SK-N-SH (cell line): ENCODE results near the gene ZNF804A. TPM values are rescaled to one million over a fixed set of nuclear protein-coding genes. Genes with fewer than 3 reads are reported as not detected.

ENCODE experiments used
- CTCF ChIA-PET: fragments of 300-600, 350-600 bp; formaldehyde crosslinking; extraction: SDS; loops from one replicate; lab custom pipeline; 2021; lab: Yijun Ruan, JAX
- POLR2A ChIA-PET: fragments of 350-600 bp; sonication (Branson Sonifier 250); formaldehyde crosslinking; extraction: SDS; loops from one replicate; lab custom pipeline; 2020; ENCODE audit warnings: antibody characterized with exemption, inconsistent platforms; lab: Yijun Ruan, JAX
- DNase-seq: peaks from one replicate; pipeline ENCODE4 v3.0.0; 2012
- H2AFZ ChIP-seq: fragments of 200-600 bp; sonication (generic); 2 replicates; pipeline ENCODE4 v1.8.1; 2016; ENCODE audit warnings: antibody characterized with exemption, mild to moderate bottlenecking, low read depth
- H3F3A ChIP-seq: fragments of 200-600 bp; sonication (generic); replicated peaks from 2 replicates; pipeline ENCODE3; 2016; ENCODE audit warnings: antibody characterized with exemption, mild to moderate bottlenecking; ENCODE audit not compliant: insufficient read depth
- H3K27ac ChIP-seq, 2 experiments: fragments of 200-500 bp in 1 of 2; fragments of 200-600 bp in 1 of 2; sonication (Bioruptor generic) in 1 of 2; sonication (generic), shearing (Covaris generic) in 1 of 2; 2 replicates each; pipeline versions ENCODE4 v1.5.1 to v1.6.1; 2014 to 2016; ENCODE audit warnings: low read depth in 2 of 2, inconsistent platforms in 1 of 2, low read length in 1 of 2, mild to moderate bottlenecking in 1 of 2, mixed read lengths in 1 of 2
- H3K27me3 ChIP-seq: fragments of 200-600 bp; sonication (generic), shearing (Covaris generic); 2 replicates; pipeline ENCODE4 v1.6.1; 2016; ENCODE audit warnings: mixed run types; ENCODE audit not compliant: insufficient read depth
- H3K36me3 ChIP-seq, 2 experiments: fragments of 200-500 bp in 1 of 2; fragments of 200-600 bp in 1 of 2; sonication (Bioruptor generic) in 1 of 2; sonication (generic) in 1 of 2; replicated peaks in 1 of 2; 2 replicates each; pipeline versions ENCODE3 to v1.5.1; 2014 to 2016; ENCODE audit warnings: low read length in 1 of 2, mild to moderate bottlenecking in 1 of 2; ENCODE audit not compliant: insufficient read depth in 2 of 2, control insufficient read depth in 1 of 2
- H3K4me1 ChIP-seq, 2 experiments: fragments of 200-500 bp in 1 of 2; fragments of 200-600 bp in 1 of 2; sonication (Bioruptor generic) in 1 of 2; sonication (generic), shearing (Covaris generic) in 1 of 2; 2 replicates each; pipeline versions ENCODE4 v1.5.1 to v1.6.1; 2014 to 2016; ENCODE audit warnings: low read depth in 1 of 2, low read length in 1 of 2, mixed run types in 1 of 2; ENCODE audit not compliant: insufficient read depth in 2 of 2, control insufficient read depth in 1 of 2
- H3K4me2 ChIP-seq: fragments of 200-600 bp; sonication (generic), shearing (Covaris generic); 2 replicates; pipeline ENCODE4 v1.6.1; 2017; ENCODE audit warnings: mixed run types
- H3K4me3 ChIP-seq, 2 experiments: fragments of 200-500 bp in 1 of 2; fragments of 200-600 bp in 1 of 2; sonication (Bioruptor generic) in 1 of 2; sonication (generic), shearing (Covaris generic) in 1 of 2; 2 replicates each; pipeline versions ENCODE4 v1.5.1 to v1.8.1; 2014 to 2016; ENCODE audit warnings: low read depth in 2 of 2, inconsistent platforms in 1 of 2, low read length in 1 of 2, mild to moderate bottlenecking in 1 of 2, mixed read lengths in 1 of 2, moderate library complexity in 1 of 2
- H3K79me2 ChIP-seq: fragments of 200-600 bp; sonication (generic); 2 replicates; pipeline ENCODE4 v1.8.1; 2017; ENCODE audit warnings: mild to moderate bottlenecking; ENCODE audit not compliant: insufficient read depth
- H3K9ac ChIP-seq: fragments of 200-600 bp; sonication (generic); 2 replicates; pipeline ENCODE4 v1.6.1; 2017; ENCODE audit warnings: mixed run types
- H3K9me2 ChIP-seq: fragments of 200-600 bp; sonication (generic); 2 replicates; pipeline ENCODE4 v1.6.1; 2017; ENCODE audit warnings: mixed run types
- H3K9me3 ChIP-seq: fragments of 200-600 bp; sonication (generic); 2 replicates; pipeline ENCODE4 v1.6.1; 2017; ENCODE audit warnings: mixed run types, mild to moderate bottlenecking, moderate library complexity
- H4K20me1 ChIP-seq: fragments of 200-600 bp; sonication (generic); 2 replicates; pipeline ENCODE4 v1.6.1; 2017; ENCODE audit warnings: mild to moderate bottlenecking, mixed run types; ENCODE audit not compliant: insufficient read depth
- CTCF ChIP-seq: fragments of 200-600 bp; sonication (generic); IDR thresholded peaks from 2 replicates; pipeline ENCODE4 v1.6.1; 2017; ENCODE audit warnings: antibody characterized with exemption, mild to moderate bottlenecking, moderate library complexity
- ELF1 ChIP-seq: IDR thresholded peaks from 2 replicates; pipeline ENCODE4 v1.4.0; 2012
- EP300 ChIP-seq, 2 experiments: IDR thresholded peaks; 2 replicates each; pipeline versions ENCODE4 v1.4.0 to v1.6.1; 2012; ENCODE audit warnings: borderline replicate concordance in 1 of 2, low read depth in 1 of 2, low read length in 1 of 2
- FOXJ3 ChIP-seq: sonication (generic); formaldehyde crosslinking; IDR thresholded peaks from 2 replicates; pipeline ENCODE4 v1.5.1; 2020; ENCODE audit warnings: mild to moderate bottlenecking, missing genetic modification reagents
- GABPA ChIP-seq: IDR thresholded peaks from 2 replicates; pipeline ENCODE4 v1.4.0; 2012; ENCODE audit warnings: low read depth, mild to moderate bottlenecking
- GATA2 ChIP-seq: sonication (generic); formaldehyde crosslinking; IDR thresholded peaks from 2 replicates; pipeline ENCODE4 v1.5.0; 2020; ENCODE audit warnings: mild to moderate bottlenecking, missing genetic modification reagents
- JUND ChIP-seq: IDR thresholded peaks from 2 replicates; pipeline ENCODE4 v1.4.0; 2012
- MEF2A ChIP-seq: IDR thresholded peaks from 2 replicates; pipeline ENCODE4 v1.4.0; 2012; ENCODE audit warnings: low read depth, borderline replicate concordance
- NRF1 ChIP-seq: IDR thresholded peaks from 2 replicates; pipeline ENCODE4 v1.6.1; 2012; ENCODE audit warnings: low read depth, mild to moderate bottlenecking, low read length
- PBX3 ChIP-seq: IDR thresholded peaks from 2 replicates; pipeline ENCODE4; 2012
- POLR2AphosphoS5 ChIP-seq: IDR thresholded peaks from 2 replicates; pipeline ENCODE4 v1.6.1; 2012; ENCODE audit warnings: low read depth, low read length
- RCOR1 ChIP-seq: fragments of 150-350 bp; IDR thresholded peaks from 2 replicates; pipeline ENCODE4 v1.6.1; 2017; ENCODE audit warnings: antibody characterized with exemption, low read length
- REST ChIP-seq: IDR thresholded peaks from 2 replicates; pipeline ENCODE4 v1.6.1; 2012; ENCODE audit warnings: mild to moderate bottlenecking, low read depth, low read length, moderate library complexity
- RFX5 ChIP-seq: IDR thresholded peaks from 2 replicates; pipeline ENCODE4 v1.6.1; 2012; ENCODE audit warnings: mild to moderate bottlenecking, improper control_type of control experiment, low read length
- RXRA ChIP-seq: IDR thresholded peaks from 2 replicates; pipeline ENCODE4 v1.4.0; 2012; ENCODE audit warnings: low read depth, mild to moderate bottlenecking, borderline replicate concordance
- SMC3 ChIP-seq: IDR thresholded peaks from 2 replicates; pipeline ENCODE4 v1.6.1; 2012; ENCODE audit warnings: low read depth, low read length, improper control_type of control experiment
- TAF1 ChIP-seq: IDR thresholded peaks from 2 replicates; pipeline ENCODE4 v1.6.1; 2012; ENCODE audit warnings: low read depth, mild to moderate bottlenecking, low read length, moderate library complexity, borderline replicate concordance
- YY1 ChIP-seq: IDR thresholded peaks from 2 replicates; pipeline ENCODE4 v1.4.0; 2012; ENCODE audit warnings: low read depth, mild to moderate bottlenecking
- WGBS: methylation state at CpG from one replicate; pipeline ENCODE4 v1.1.6; 2017; ENCODE audit warnings: low lambda C conversion rate; 5-methylcytosine and 5-hydroxymethylcytosine counted together
- polyA plus RNA-seq, 3 experiments: library from polyadenylated mRNA; depleted of rRNA; stranded (reverse); fragments of >200 nt; gene quantifications; 2 replicates each; pipeline ENCODE4 v1.2.3, GENCODE V29; 2012

Gene ZNF804A
- polyA plus RNA-seq, 1 of the 3 experiments (the other 2 are of a cell fraction), result 0.02 TPM

GRCh38 chr2:184646177-184646576 lies 47.8 kb downstream of the ZNF804A start:
- Histone ChIP-seq H3K36me3 (no peaks in the 10 kb centered on the region), H2AFZ (no peak overlapping the region), H3F3A (no peaks in the 10 kb centered on the region), H3K79me2 (no peaks in the 10 kb centered on the region), H3K27me3 (no peaks in the 10 kb centered on the region), H3K4me2 (no peak overlapping the region), H3K9ac (no peak overlapping the region), H3K27ac (no peak overlapping the region), H3K9me2 (no peaks in the 10 kb centered on the region), H3K4me3 (no peak overlapping the region), H4K20me1 (no peaks in the 10 kb centered on the region), H3K4me1 (no peaks in the 10 kb centered on the region; a peak in 2 of 4 replicates), H3K9me3 (no peaks in the 10 kb centered on the region)
- no peak for DNase-seq
- POLR2A ChIA-PET, result no interaction called here
- TF ChIP-seq CTCF, result no peak
- no peak for TF ChIP-seq PBX3
- TF ChIP-seq REST, result no peak
- no peak for TF ChIP-seq RCOR1
- TF ChIP-seq EP300 (IDR thresholded peaks at IDR 0.05; ENCODE audit: borderline replicate concordance in 1 of 2, low read depth in 1 of 2, low read length in 1 of 2), result no peak
- no peak for TF ChIP-seq GABPA
- no peak for TF ChIP-seq POLR2AphosphoS5
- CTCF ChIA-PET, result no interaction called here
- WGBS, result 55% methylated on average over 2 of the region's 2 CpGs

GRCh38 chr2:184646593-184646992 lies 48.3 kb downstream of the ZNF804A start:
- H3K9ac ChIP-seq, result no peak overlapping the region
- POLR2A ChIA-PET, result no interaction called here
- DNase-seq, result no peak
- H3F3A ChIP-seq, result no peaks in the 10 kb centered on the region
- H2AFZ ChIP-seq, result no peak overlapping the region
- H3K4me1 ChIP-seq, result no peaks in the 10 kb centered on the region; a peak in 2 of 4 replicates
- H3K27me3 ChIP-seq, result no peaks in the 10 kb centered on the region
- no peaks in the 10 kb centered on the region for H3K79me2 ChIP-seq
- no peaks in the 10 kb centered on the region for H3K9me3 ChIP-seq
- no peaks in the 10 kb centered on the region for H3K36me3 ChIP-seq
- CTCF ChIA-PET, result no interaction called here
- no peak overlapping the region for H3K27ac ChIP-seq
- TF ChIP-seq TAF1 (no peak), RFX5 (no peak), JUND (no peak), ELF1 (no peak), NRF1 (no peak), SMC3 (no peak), POLR2AphosphoS5 (no peak), YY1 (no peak), GATA2 (CRISPR knock-in tag) (no peak), FOXJ3 (CRISPR knock-in tag) (no peak), GABPA (no peak), REST (no peak), EP300 (IDR thresholded peaks at IDR 0.05; ENCODE audit: borderline replicate concordance in 1 of 2, low read depth in 1 of 2, low read length in 1 of 2) (no peak), MEF2A (no peak), RXRA (no peak)
- H3K4me2 ChIP-seq, result no peak overlapping the region
- no peak overlapping the region for H3K4me3 ChIP-seq
- no peaks in the 10 kb centered on the region for H4K20me1 ChIP-seq
- no peaks in the 10 kb centered on the region for H3K9me2 ChIP-seq
- WGBS, result 59% methylated on average over 4 of the region's 4 CpGs
